GM10248 (cell line): ENCODE data around the gene CCDC141.

Experiments used
- CTCF ChIA-PET: fragments of 300-600 bp; sonication (Branson Sonifier 250); formaldehyde crosslinking; extraction: SDS; loops from one replicate; lab custom pipeline; 2021; ENCODE audit warnings: antibody characterized with exemption; lab: Yijun Ruan, JAX
- POLR2A ChIA-PET: fragments of 350-650 bp; sonication (Branson Sonifier 250); formaldehyde crosslinking; extraction: SDS; loops from one replicate; lab custom pipeline; 2020; ENCODE audit warnings: antibody characterized with exemption; lab: Yijun Ruan, JAX
- DNase-seq: peaks from one replicate; pipeline ENCODE4 v3.0.0; 2012; ENCODE audit errors: extremely low spot score
- TF ChIP-seq, protein P1 (sequence below): IDR thresholded peaks from 2 replicates; pipeline ENCODE4 v1.5.1; 2012; ENCODE audit warnings: mild to moderate bottlenecking, low read depth; ENCODE audit errors: extremely low read depth, missing control alignments, control extremely low read depth

The CCDC141 gene

DNA sequence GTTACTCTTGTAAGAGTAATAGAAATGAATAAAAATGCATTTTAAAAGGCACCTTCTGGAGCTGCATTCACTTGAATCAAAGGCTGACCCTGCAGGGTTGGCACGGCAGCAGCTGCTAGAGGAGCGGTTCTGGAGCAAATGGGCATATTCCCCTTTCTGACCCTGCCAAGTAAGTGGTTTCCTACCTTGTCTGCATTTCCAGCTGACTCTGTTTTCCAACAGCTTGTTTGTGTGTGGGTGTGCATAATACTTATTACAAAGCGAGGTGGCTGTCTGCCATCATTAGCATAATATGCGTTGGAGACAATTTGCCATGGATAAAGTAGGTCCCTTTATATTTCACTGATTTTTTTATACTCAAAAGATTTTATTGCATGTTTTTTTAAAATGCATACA is 221.5 kb downstream of the CCDC141 start:
- TF ChIP-seq, protein P1, sequence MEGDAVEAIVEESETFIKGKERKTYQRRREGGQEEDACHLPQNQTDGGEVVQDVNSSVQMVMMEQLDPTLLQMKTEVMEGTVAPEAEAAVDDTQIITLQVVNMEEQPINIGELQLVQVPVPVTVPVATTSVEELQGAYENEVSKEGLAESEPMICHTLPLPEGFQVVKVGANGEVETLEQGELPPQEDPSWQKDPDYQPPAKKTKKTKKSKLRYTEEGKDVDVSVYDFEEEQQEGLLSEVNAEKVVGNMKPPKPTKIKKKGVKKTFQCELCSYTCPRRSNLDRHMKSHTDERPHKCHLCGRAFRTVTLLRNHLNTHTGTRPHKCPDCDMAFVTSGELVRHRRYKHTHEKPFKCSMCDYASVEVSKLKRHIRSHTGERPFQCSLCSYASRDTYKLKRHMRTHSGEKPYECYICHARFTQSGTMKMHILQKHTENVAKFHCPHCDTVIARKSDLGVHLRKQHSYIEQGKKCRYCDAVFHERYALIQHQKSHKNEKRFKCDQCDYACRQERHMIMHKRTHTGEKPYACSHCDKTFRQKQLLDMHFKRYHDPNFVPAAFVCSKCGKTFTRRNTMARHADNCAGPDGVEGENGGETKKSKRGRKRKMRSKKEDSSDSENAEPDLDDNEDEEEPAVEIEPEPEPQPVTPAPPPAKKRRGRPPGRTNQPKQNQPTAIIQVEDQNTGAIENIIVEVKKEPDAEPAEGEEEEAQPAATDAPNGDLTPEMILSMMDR = no peak
- ChIA-PET POLR2A (no interaction called here), CTCF (interaction anchor here (0.9 to 1.8 kb wide), 6 partner anchors 9 to 67 kb away, joined by 3 to 10 read pairs (median 3); no protein-coding TSS in a partner anchor)
- DNase-seq = no peak

DNA sequence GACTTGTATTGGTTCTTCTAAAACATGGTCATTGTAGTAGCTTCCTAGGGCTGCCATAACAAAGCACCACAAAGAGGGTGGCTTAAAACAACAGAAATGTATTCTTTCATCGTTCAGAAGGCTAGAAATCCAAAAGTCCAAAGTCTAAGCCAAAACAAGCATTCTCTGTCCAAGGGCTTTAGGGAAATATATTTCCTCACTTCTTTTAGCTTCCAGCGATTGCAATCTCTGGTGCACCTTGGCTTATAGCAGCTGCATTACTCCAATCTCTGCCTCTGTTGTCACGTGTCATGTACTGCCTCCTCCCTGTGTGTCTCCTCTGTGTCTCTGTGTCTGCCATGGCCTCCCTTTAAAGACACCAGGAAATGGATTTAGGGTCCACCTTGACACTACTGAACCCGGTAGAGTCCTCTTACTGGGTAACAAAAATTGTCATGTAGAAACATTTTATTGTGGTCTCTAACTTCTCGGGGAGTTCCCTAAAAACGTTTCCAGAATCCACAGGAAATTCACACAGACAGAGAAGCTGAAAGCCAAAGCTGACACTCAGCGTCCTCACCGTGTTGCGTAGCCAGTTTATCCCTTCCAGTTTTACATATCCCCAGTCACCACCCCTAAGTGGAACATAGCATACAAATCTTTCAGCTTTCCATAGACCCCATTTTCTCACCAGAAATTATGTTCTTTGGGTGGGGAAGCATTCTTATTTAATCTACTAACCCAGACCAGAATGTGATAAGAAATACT is 222.0 kb downstream of the CCDC141 start:
- ChIA-PET POLR2A (no interaction called here), CTCF (interaction anchor here (0.9 to 1.8 kb wide), 7 partner anchors 8 to 66 kb away, joined by 3 to 10 read pairs (median 3); no protein-coding TSS in a partner anchor)
- TF ChIP-seq, protein P1 = no peak
- no peak for DNase-seq

DNA sequence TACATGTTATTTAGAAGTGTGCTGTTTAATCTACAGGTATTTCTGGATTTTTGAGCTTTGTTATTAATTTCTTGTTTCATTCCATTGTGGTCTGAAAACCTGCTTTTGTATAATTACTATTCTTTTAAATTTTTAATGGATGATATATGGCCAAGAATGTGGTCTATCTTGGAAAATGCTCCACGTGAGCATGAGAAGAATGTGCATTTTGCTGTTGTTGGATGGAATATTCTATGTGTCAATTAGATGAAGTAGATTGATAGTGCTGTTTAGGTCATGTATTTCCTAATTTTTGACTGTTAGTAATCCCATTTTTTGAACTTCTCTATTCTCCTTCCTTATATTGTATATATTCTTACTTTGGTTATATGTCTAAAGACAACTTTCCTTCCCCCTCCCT is 222.8 kb downstream of the CCDC141 start:
- DNase-seq = no peak
- POLR2A ChIA-PET = no interaction called here
- CTCF ChIA-PET = interaction anchor here (1.3 to 1.8 kb wide), 3 partner anchors 8 to 21 kb away, joined by 4 to 10 read pairs (median 5); no protein-coding TSS in a partner anchor
- TF ChIP-seq, protein P1 = no peak

DNA sequence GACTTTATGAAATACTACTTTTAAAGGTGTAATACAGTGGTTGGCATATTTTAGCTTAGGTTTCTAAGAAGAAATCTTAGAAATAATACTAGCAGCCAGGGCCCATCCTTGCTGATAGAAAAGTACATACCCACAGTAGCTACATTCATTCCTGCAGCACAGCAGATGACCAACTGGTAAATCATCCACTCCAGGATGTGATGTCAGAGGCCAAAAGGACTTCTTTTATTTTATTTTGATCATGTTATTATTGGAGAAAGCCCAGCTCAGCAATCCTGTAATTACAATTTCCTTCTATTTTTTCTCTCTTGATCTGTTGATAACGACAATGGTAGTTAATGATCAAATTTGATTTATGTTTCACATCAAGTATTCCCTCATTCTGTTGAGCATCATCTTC is 224.8 kb downstream of the CCDC141 start:
- DNase-seq = no peak
- POLR2A ChIA-PET = no interaction called here
- TF ChIP-seq, protein P1 = no peak
- CTCF ChIA-PET = no interaction called here

DNA sequence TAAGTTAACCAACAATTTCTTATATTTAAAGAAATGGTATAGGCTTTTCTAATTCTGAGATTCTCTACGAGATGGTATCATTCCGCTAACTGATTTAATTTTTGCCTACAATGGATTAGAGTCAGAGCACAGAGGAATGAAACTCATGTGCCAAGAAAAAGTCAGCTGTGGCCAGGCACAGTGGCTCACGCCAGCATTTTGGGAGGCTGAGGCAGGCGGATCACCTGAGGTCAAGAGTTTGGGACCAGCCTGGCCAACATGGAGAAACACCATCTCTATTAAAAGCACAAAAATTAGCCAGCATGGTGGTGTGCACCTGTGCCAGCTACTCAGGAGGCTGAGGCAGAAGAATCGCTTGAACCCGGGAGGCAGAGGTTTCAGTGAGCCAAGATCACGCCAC is 225.8 kb downstream of the CCDC141 start:
- TF ChIP-seq, protein P1 = no peak
- ChIA-PET CTCF (interaction anchor here (1.6 kb wide), 1 partner anchor 62 kb away, joined by 4 read pairs; no protein-coding TSS in a partner anchor), POLR2A (no interaction called here)
- no peak for DNase-seq

DNA sequence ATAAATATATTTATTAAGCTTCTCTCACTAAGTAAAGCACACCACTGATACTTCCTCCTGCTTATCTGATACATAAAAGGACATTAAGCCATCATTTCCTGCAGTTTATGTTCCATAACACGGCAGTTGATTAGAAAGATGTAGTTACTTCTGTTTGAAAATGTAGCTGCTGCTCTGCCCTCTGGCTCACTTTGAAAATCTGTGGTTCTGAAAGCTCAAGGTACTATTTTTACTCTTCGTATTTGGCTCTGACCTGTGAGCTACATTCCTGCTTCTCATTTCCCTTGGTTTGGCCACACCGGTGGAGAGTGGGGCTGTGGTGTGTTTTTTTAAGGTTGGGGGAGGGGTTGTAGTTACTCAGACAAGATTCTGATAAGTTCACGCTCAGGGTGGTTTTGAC is 229.9 kb downstream of the CCDC141 start:
- POLR2A ChIA-PET = no interaction called here
- peak; percentile 12 for DNase-seq
- CTCF ChIA-PET = interaction anchor here (1.1 to 2.9 kb wide), 9 partner anchors 8 to 310 kb away, joined by 4 to 15 read pairs (median 5); partner anchors contain the start of gene TTN
- TF ChIP-seq, protein P1 = no peak
